GM18511 (cell line): Measurements from ENCODE around the gene SAMD8.
A peak's percentile ranks its signal among the peaks of the same experiment; 100 is the strongest.
"Not testable (repeated sequence)": the region's sequence is repeated elsewhere in the genome, so short reads cannot be mapped to it uniquely, and the experiment has no call there.

Source experiments
- ATAC-seq: cut with Tn5 transposase; IDR thresholded peaks from one replicate; pipeline ENCODE4 v1.9.1; 2021; ENCODE audit warnings: mild to moderate bottlenecking, moderate library complexity; ENCODE audit not compliant: unreplicated experiment

Gene SAMD8

GRCh38 chr10:75191821-75192568 lies 80.5 kb downstream of the SAMD8 start:
- ATAC-seq = no peak

GRCh38 chr10:75194625-75195024 lies 83.2 kb downstream of the SAMD8 start:
- ATAC-seq = not testable (repeated sequence)

- ATAC-seq = no peak
Observed at GRCh38 chr10:75195035-75195763, 83.7 kb downstream of the SAMD8 start.

- no peak for ATAC-seq
Observed at GRCh38 chr10:75197066-75197465, 85.6 kb downstream of the SAMD8 start.

- ATAC-seq = no peak
Observed at GRCh38 chr10:75197906-75198305, 86.5 kb downstream of the SAMD8 start.

- ATAC-seq = not testable (repeated sequence)
Observed at GRCh38 chr10:75199949-75200348, 88.5 kb downstream of the SAMD8 start.

GRCh38 chr10:75201793-75202307 lies 90.4 kb downstream of the SAMD8 start:
- ATAC-seq = no peak

- ATAC-seq = no peak
Observed at GRCh38 chr10:75202321-75203045, 91.0 kb downstream of the SAMD8 start.

- ATAC-seq = not testable (repeated sequence)
Observed at GRCh38 chr10:75203046-75203620, 91.7 kb downstream of the SAMD8 start.

GRCh38 chr10:75203724-75204123 lies 92.3 kb downstream of the SAMD8 start:
- ATAC-seq = no peak

- no peak for ATAC-seq
Observed at GRCh38 chr10:75205908-75206307, 94.5 kb downstream of the SAMD8 start.

- ATAC-seq = not testable (repeated sequence)
Observed at GRCh38 chr10:75206638-75207037, 95.2 kb downstream of the SAMD8 start.

GRCh38 chr10:75207079-75207856 lies 95.8 kb downstream of the SAMD8 start:
- ATAC-seq = no peak

- ATAC-seq = no peak
Observed at GRCh38 chr10:75207857-75208144, 96.3 kb downstream of the SAMD8 start.

- ATAC-seq = no peak
Observed at GRCh38 chr10:75208181-75208580, 96.7 kb downstream of the SAMD8 start.

GRCh38 chr10:75209086-75209920 lies 97.8 kb downstream of the SAMD8 start:
- ATAC-seq = peak; percentile 2

- ATAC-seq = peak; percentile 73
Observed at GRCh38 chr10:75209921-75210281, 98.4 kb downstream of the SAMD8 start.

- peak; percentile 85 for ATAC-seq
Observed at GRCh38 chr10:75210282-75211006, 99.0 kb downstream of the SAMD8 start, which contains the start of gene VDAC2. Gene VDAC2, plus strand, starts transcription at chr10:75210796. Its CDS starts 363 bp downstream, at chr10:75211159.
